ENCODE results near the gene ACSBG1. TPM values are rescaled to one million over a fixed set of nuclear protein-coding genes. Genes with fewer than 3 reads are reported as not detected.
A peak's percentile ranks its signal among the peaks of the same experiment; 100 is the strongest.

ACSBG1 gene
- total RNA-seq, 2 experiments from 2014 or later: not detected

GRCh38 chr15:78129751-78130287, 104.5 kb downstream of the ACSBG1 start:
- CTCF ChIA-PET: interaction anchor here (0.9 to 3.8 kb wide), 8 partner anchors 10 to 171 kb away, joined by 3 to 59 read pairs (median 8); no protein-coding TSS in a partner anchor
- no peaks in the 10 kb centered on the region for H3K27me3 Mint-ChIP-seq (ENCODE audit: low read depth)
- DNase-seq: no peak
- intact Hi-C loops (cut with micrococcal nuclease): loop anchor here (5.0 kb wide), 1 partner anchor 37 kb away; no protein-coding TSS in a partner anchor
- peaks cover 17% of the 10 kb centered on the region for H3K4me1 Mint-ChIP-seq (ENCODE audit: low read depth)
- no peaks in the 10 kb centered on the region for H3K36me3 Mint-ChIP-seq (ENCODE audit: low read depth)
- H3K9me3 Mint-ChIP-seq: no peaks in the 10 kb centered on the region
- no peak overlapping the region for H3K4me3 Mint-ChIP-seq
- H3K27ac Mint-ChIP-seq: no peak overlapping the region

DNA sequence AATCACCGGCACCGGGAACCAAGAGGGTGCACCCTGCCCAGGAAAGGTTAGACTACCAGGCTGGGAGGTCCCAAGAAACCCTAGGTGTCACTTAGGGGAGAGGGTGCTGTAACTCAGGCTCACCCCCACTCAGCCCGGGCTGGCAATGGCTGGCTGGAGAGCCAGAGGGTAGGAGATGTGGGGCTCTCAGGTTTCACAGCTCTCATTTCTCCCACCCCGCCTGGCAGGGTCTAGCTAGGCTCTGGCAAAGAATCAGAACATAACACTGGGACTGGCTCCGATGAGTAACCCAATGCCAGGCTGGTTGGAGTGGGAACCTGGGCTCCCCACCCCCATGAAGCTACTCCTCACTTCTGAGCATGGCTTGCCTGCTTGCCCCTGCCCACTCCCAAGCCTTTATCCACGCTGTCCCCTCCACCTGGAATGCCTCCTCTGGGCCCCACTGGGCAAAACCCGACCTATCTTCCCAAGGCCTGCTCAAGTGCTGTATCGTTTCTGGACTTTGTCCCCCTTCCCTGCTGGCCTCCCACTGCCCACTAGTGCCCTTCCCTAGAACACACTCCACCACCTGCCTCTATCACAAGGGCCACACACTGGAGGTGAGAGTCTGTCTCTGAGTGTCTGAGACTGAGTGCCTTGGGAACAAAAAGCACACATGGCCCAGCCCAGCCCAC, 105.2 kb downstream of the ACSBG1 start:
- peaks cover 17% of the 10 kb centered on the region for H3K4me1 Mint-ChIP-seq (ENCODE audit: low read depth)
- H3K27me3 Mint-ChIP-seq (ENCODE audit: low read depth): no peaks in the 10 kb centered on the region
- H3K36me3 Mint-ChIP-seq (ENCODE audit: low read depth): no peaks in the 10 kb centered on the region
- H3K4me3 Mint-ChIP-seq: no peak overlapping the region
- DNase-seq: no peak
- H3K9me3 Mint-ChIP-seq: no peaks in the 10 kb centered on the region
- peak overlapping the region; percentile 34 for H3K27ac Mint-ChIP-seq
- intact Hi-C loops (cut with micrococcal nuclease): no loop called here
- CTCF ChIA-PET: interaction anchor here (0.7 to 3.8 kb wide), 4 partner anchors 12 to 66 kb away, joined by 3 to 59 read pairs (median 5); no protein-coding TSS in a partner anchor

DNA sequence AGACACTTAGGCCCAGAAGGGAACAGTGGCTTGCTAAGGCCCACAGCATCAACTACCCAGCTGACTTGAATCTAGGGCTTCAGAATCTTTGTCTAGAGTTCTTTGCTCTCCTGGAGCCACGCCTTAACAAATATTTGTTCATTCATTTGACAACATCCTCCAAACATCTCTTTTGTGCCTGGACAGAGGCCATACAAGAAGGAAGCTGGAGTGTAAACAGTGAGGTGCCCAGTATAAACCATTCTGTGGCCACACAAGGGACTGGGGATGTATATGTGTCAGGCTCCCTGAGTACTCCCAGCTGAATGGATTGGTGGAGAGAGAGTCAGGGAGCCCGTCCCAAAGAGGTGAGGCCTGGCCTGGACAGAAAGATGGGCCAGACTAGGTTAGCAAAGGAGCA, 106.5 kb downstream of the ACSBG1 start:
- no peak overlapping the region for H3K4me3 Mint-ChIP-seq
- H3K36me3 Mint-ChIP-seq (ENCODE audit: low read depth): no peaks in the 10 kb centered on the region
- H3K27me3 Mint-ChIP-seq (ENCODE audit: low read depth): no peaks in the 10 kb centered on the region
- DNase-seq: no peak
- intact Hi-C loops (cut with micrococcal nuclease): no loop called here
- H3K4me1 Mint-ChIP-seq (ENCODE audit: low read depth): peaks cover 9% of the 10 kb centered on the region
- CTCF ChIA-PET: interaction anchor here (1.1 to 1.5 kb wide), 2 partner anchors 68 to 99 kb away, joined by 5 to 12 read pairs; no protein-coding TSS in a partner anchor
- no peaks in the 10 kb centered on the region for H3K9me3 Mint-ChIP-seq
- peak overlapping the region; percentile 11 for H3K27ac Mint-ChIP-seq

- no peaks in the 10 kb centered on the region for H3K4me1 Mint-ChIP-seq (ENCODE audit: low read depth)
Measured at GRCh38 chr15:78125267-78125666, 109.1 kb downstream of the ACSBG1 start.

GRCh38 chr15:78120523-78120922, 113.8 kb downstream of the ACSBG1 start:
- no peaks in the 10 kb centered on the region for H3K36me3 Mint-ChIP-seq (ENCODE audit: low read depth)
- CTCF ChIA-PET: interaction anchor here (0.6 to 1.6 kb wide), 5 partner anchors 10 to 153 kb away, joined by 3 to 6 read pairs (median 4); partner anchors contain the start of gene CIB2
- intact Hi-C loops (cut with micrococcal nuclease): no loop called here

More at GRCh38 chr15:78125267-78125666, 109.1 kb downstream of the ACSBG1 start:
- no peaks in the 10 kb centered on the region for H3K27me3 Mint-ChIP-seq (ENCODE audit: low read depth)
- DNase-seq: no peak
- CTCF ChIA-PET: interaction anchor here (1.9 kb wide), 1 partner anchor 117 kb away, joined by 6 read pairs; no protein-coding TSS in a partner anchor
- H3K4me3 Mint-ChIP-seq: no peak overlapping the region
- H3K36me3 Mint-ChIP-seq (ENCODE audit: low read depth): no peaks in the 10 kb centered on the region
- H3K27ac Mint-ChIP-seq: no peak overlapping the region
- no peaks in the 10 kb centered on the region for H3K9me3 Mint-ChIP-seq
- intact Hi-C loops (cut with micrococcal nuclease): no loop called here

More at GRCh38 chr15:78120523-78120922, 113.8 kb downstream of the ACSBG1 start:
- no peaks in the 10 kb centered on the region for H3K9me3 Mint-ChIP-seq
- DNase-seq: no peak
- no peaks in the 10 kb centered on the region for H3K27me3 Mint-ChIP-seq (ENCODE audit: low read depth)
- H3K27ac Mint-ChIP-seq: no peak overlapping the region
- H3K4me1 Mint-ChIP-seq (ENCODE audit: low read depth): no peaks in the 10 kb centered on the region
- no peak overlapping the region for H3K4me3 Mint-ChIP-seq

Other genes starting within 250 kb of the ACSBG1 start
- 10 to 100 TPM; 57.1 to 60.3 TPM for gene TBC1D2B, start 156.9 kb downstream of the ACSBG1 start, total RNA-seq
- not detected for gene SH2D7, start 142.0 kb downstream of the ACSBG1 start, total RNA-seq
- 1 to 10 TPM; 1.9 to 2.1 TPM for gene CIB2, start 103.1 kb downstream of the ACSBG1 start, total RNA-seq
- 100 to 1,000 TPM; 117 to 123 TPM for gene IDH3A, start 85.2 kb downstream of the ACSBG1 start, total RNA-seq
- 10 to 100 TPM; 40.1 to 41.6 TPM for gene DNAJA4, start 30.0 kb upstream of the ACSBG1 start, total RNA-seq
- gene SKIC8, start 65.0 kb upstream of the ACSBG1 start, total RNA-seq: 10 to 100 TPM; 44.2 to 46.9 TPM
- under 1 TPM; 0.38 to 0.52 TPM for gene CRABP1, start 105.8 kb upstream of the ACSBG1 start, total RNA-seq
- 10 to 100 TPM; 47.6 to 51.7 TPM for gene IREB2, start 203.7 kb upstream of the ACSBG1 start, total RNA-seq